ENCODE data around the gene KLF16. TPM values are rescaled to one million over a fixed set of nuclear protein-coding genes. Genes with fewer than 3 reads are reported as not detected.

KLF16 gene
- polyA plus RNA-seq, 3 donors: 0.51 to 23.3 (median 0.67) TPM

- Histone ChIP-seq H3K36me3 (replicated peaks in 1 of 2; ENCODE audit: control insufficient read depth in 1 of 2, insufficient read depth in 2 of 2, low read length in 2 of 2) (peaks cover 38 to 75% of the 10 kb centered on the region in 2 donors), H3K4me3 (replicated peaks in 1 of 3; ENCODE audit: low read depth in 2 of 3, low read length in 3 of 3) (no peak overlapping the region), H2AFZ (ENCODE audit: insufficient read depth, low read depth, low read length, poor library complexity, severe bottlenecking) (no peak overlapping the region), H3K4me2 (replicated peaks; ENCODE audit: extremely low read depth, low read length, poor library complexity, severe bottlenecking) (no peak overlapping the region), H3K9ac (ENCODE audit: insufficient read depth, low read length, poor library complexity, severe bottlenecking) (no peak overlapping the region), H3K79me2 (ENCODE audit: insufficient read depth, low read length) (peaks cover 53% of the 10 kb centered on the region), H4K20me1 (ENCODE audit: insufficient read depth, low read length) (peaks cover 97% of the 10 kb centered on the region), H3K27me3 (ENCODE audit: control insufficient read depth in 2 of 2, insufficient read depth in 2 of 2, low read length in 2 of 2) (no peaks in the 10 kb centered on the region), H3K9me3 (replicated peaks in 1 of 2; ENCODE audit: control insufficient read depth in 1 of 2, insufficient read depth in 1 of 2, low read length in 2 of 2) (no peaks in the 10 kb centered on the region), H3K4me1 (ENCODE audit: control insufficient read depth in 1 of 2, insufficient read depth in 2 of 2, low read length in 2 of 2) (no peaks in the 10 kb centered on the region), H3K27ac (ENCODE audit: low read depth in 1 of 2, low read length in 2 of 2) (no peak overlapping the region)
- intact Hi-C loops (cut with micrococcal nuclease): loop anchor here in 1 of 2 donors (5.0 kb wide), 1 partner anchor 43 kb away; no protein-coding TSS in a partner anchor
- peak overlapping the region in 1 of 7 donors; percentile 73 for H3K27ac Mint-ChIP-seq
- 96% methylated on average over 10 of the region's 11 CpGs for WGBS (ENCODE audit: insufficient coverage)
- H3K9me3 Mint-ChIP-seq: no peaks in the 10 kb centered on the region
- H3K4me1 Mint-ChIP-seq: no peaks in the 10 kb centered on the region
- DNase-seq: no peak
- H3K27me3 Mint-ChIP-seq (ENCODE audit: low read depth in 3 of 3): peaks cover 0 to 2% (median 0%) of the 10 kb centered on the region in 3 donors
- peaks cover 13 to 53% of the 10 kb centered on the region in 2 donors for H3K36me3 Mint-ChIP-seq
- no peak overlapping the region for H3K4me3 Mint-ChIP-seq
- TF ChIP-seq CTCF (IDR thresholded peaks at IDR 0.05): no peak
These were observed 33.4 kb downstream of the KLF16 start for GRCh38 chr19:1829958-1830357.

- DNase-seq: no peak
- H3K79me2 ChIP-seq (ENCODE audit: insufficient read depth, low read length): peaks cover 39% of the 10 kb centered on the region
- no peak overlapping the region for H2AFZ ChIP-seq (ENCODE audit: insufficient read depth, low read depth, low read length, poor library complexity, severe bottlenecking)
- H3K9ac ChIP-seq (ENCODE audit: insufficient read depth, low read length, poor library complexity, severe bottlenecking): no peak overlapping the region
- H3K27ac ChIP-seq (ENCODE audit: low read depth in 1 of 2, low read length in 2 of 2): no peak overlapping the region
- H3K27me3 Mint-ChIP-seq (ENCODE audit: low read depth in 3 of 3): peaks cover 0 to 2% (median 0%) of the 10 kb centered on the region in 3 donors
- H3K9me3 Mint-ChIP-seq: no peaks in the 10 kb centered on the region
- H3K4me1 Mint-ChIP-seq: no peaks in the 10 kb centered on the region
- no peaks in the 10 kb centered on the region for H3K9me3 ChIP-seq (replicated peaks in 1 of 2; ENCODE audit: control insufficient read depth in 1 of 2, insufficient read depth in 1 of 2, low read length in 2 of 2)
- H3K4me2 ChIP-seq (replicated peaks; ENCODE audit: extremely low read depth, low read length, poor library complexity, severe bottlenecking): no peak overlapping the region
- H3K4me1 ChIP-seq (ENCODE audit: control insufficient read depth in 1 of 2, insufficient read depth in 2 of 2, low read length in 2 of 2): no peaks in the 10 kb centered on the region
- 96% methylated on average over 54 of the region's 57 CpGs for WGBS (ENCODE audit: insufficient coverage)
- peak overlapping the region in 1 of 7 donors; percentile 55 for H3K27ac Mint-ChIP-seq
- H3K36me3 Mint-ChIP-seq: peaks cover 19 to 57% of the 10 kb centered on the region in 2 donors
- H3K4me3 Mint-ChIP-seq: no peak overlapping the region
- TF ChIP-seq CTCF (IDR thresholded peaks at IDR 0.05): no peak
- no peak overlapping the region for H3K4me3 ChIP-seq (replicated peaks in 1 of 3; ENCODE audit: low read depth in 2 of 3, low read length in 3 of 3)
- intact Hi-C loops (cut with micrococcal nuclease): loop anchor here in 1 of 2 donors (5.0 kb wide), 1 partner anchor 41 kb away; no protein-coding TSS in a partner anchor
- no peaks in the 10 kb centered on the region for H3K27me3 ChIP-seq (ENCODE audit: control insufficient read depth in 2 of 2, insufficient read depth in 2 of 2, low read length in 2 of 2)
- peaks cover 93% of the 10 kb centered on the region for H4K20me1 ChIP-seq (ENCODE audit: insufficient read depth, low read length)
- peaks cover 45 to 79% of the 10 kb centered on the region in 2 donors for H3K36me3 ChIP-seq (replicated peaks in 1 of 2; ENCODE audit: control insufficient read depth in 1 of 2, insufficient read depth in 2 of 2, low read length in 2 of 2)
These were observed 34.8 kb downstream of the KLF16 start for GRCh38 chr19:1828279-1829238.
